Cardiac septum (tissue), 1 donor: ENCODE results near the gene FGFRL1. TPM values are rescaled to one million over a fixed set of nuclear protein-coding genes. Genes with fewer than 3 reads are reported as not detected.
"Not testable (repeated sequence)": the region's sequence is repeated elsewhere in the genome, so short reads cannot be mapped to it uniquely, and the experiment has no call there.

Experiments used
- DNase-seq: peaks from one replicate; pipeline ENCODE4 v3.0.0-alpha.2; 2020; ENCODE audit warnings: low spot score
- intact Hi-C: fragments of 100-400 bp; cut with DNase I; formaldehyde crosslinking; loops from one replicate; pipeline ENCODE4 v1.14.0; 2022
- total RNA-seq: library from RNA; stranded (reverse); fragmentation: NEBNext Ultra II Directional; extraction: Animal tissue kit (Norgen Biotek cat#: 25700); gene quantifications from one replicate; pipeline ENCODE4 v1.2.1, GENCODE V29; 2021
- donor health status: DM: no; HTN: no; CAD: no.

Gene FGFRL1
- total RNA-seq, 1 donor from 2014 or later, result 28.1 TPM

GRCh38 chr4:990746-991367 lies 20.6 kb upstream of the FGFRL1 start:
- intact Hi-C loops, result no loop called here
- no peak for DNase-seq

GRCh38 chr4:991451-992296 lies 19.8 kb upstream of the FGFRL1 start:
- intact Hi-C loops, result no loop called here
- no peak for DNase-seq

- intact Hi-C loops, result no loop called here
- DNase-seq, result no peak
Observed at GRCh38 chr4:992297-993110, 18.9 kb upstream of the FGFRL1 start.

GRCh38 chr4:993111-994029 lies 18.1 kb upstream of the FGFRL1 start, which contains the start of gene SLC26A1:
TSS of gene SLC26A1 (minus strand) at chr4:993404. CDS start at chr4:991703, 1,701 bp downstream.
- intact Hi-C loops, result no loop called here
- DNase-seq, result no peak

GRCh38 chr4:995311-996026 lies 16.0 kb upstream of the FGFRL1 start:
- no peak for DNase-seq
- intact Hi-C loops, result no loop called here

GRCh38 chr4:996030-996996 lies 15.1 kb upstream of the FGFRL1 start:
- intact Hi-C loops, result no loop called here
- no peak for DNase-seq

- intact Hi-C loops, result no loop called here
- no peak for DNase-seq
Observed at GRCh38 chr4:996997-997374, 14.4 kb upstream of the FGFRL1 start.

- DNase-seq, result no peak
- intact Hi-C loops, result no loop called here
Observed at GRCh38 chr4:997375-998071, 13.9 kb upstream of the FGFRL1 start.

- no peak for DNase-seq
- intact Hi-C loops, result no loop called here
Observed at GRCh38 chr4:998096-998691, 13.2 kb upstream of the FGFRL1 start.

GRCh38 chr4:999240-999863 lies 12.1 kb upstream of the FGFRL1 start:
- intact Hi-C loops, DNase-seq: not testable (repeated sequence)

GRCh38 chr4:999882-1000425 lies 11.5 kb upstream of the FGFRL1 start:
- no peak for DNase-seq
- intact Hi-C loops, result no loop called here

- DNase-seq, result no peak
- intact Hi-C loops, result no loop called here
Observed at GRCh38 chr4:1000686-1001260, 10.7 kb upstream of the FGFRL1 start.

GRCh38 chr4:1001561-1002130 lies 9.8 kb upstream of the FGFRL1 start:
- DNase-seq, result no peak
- intact Hi-C loops, result no loop called here

GRCh38 chr4:1002131-1002630 lies 9.2 kb upstream of the FGFRL1 start:
- intact Hi-C loops, result no loop called here
- no peak for DNase-seq
